Measurements from ENCODE around the gene MRPL37.

Gene MRPL37

DNA sequence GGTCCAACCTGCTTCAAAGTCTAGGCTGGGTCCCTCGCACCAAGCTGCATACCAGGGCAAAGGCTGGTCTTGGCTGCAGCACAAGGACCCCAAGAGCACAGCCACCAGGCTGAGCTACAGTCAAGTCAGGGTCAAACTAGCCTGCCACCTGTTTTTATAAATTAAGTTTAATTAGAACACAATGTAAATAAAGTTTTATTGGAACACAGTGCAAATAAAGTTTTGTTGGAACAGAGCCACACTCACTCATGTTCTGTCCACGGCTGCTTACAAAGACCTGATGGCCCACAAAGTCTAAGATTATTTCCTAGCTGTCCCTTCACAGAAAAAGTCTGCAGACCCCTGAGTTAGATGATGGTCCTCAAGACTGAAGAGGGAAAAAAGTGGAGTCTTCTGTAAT lies 66.2 kb downstream of the MRPL37 start:
- Histone ChIP-seq H4K20me1 (ENCODE audit: control insufficient read depth, insufficient read depth, low read depth, low read length) (no peaks in the 10 kb centered on the region), H3F3A (ENCODE audit: control insufficient read depth, insufficient read depth) (no peaks in the 10 kb centered on the region), H3K4me1 (ENCODE audit: control insufficient read depth, low read length) (no peaks in the 10 kb centered on the region), H3K79me2 (ENCODE audit: control insufficient read depth, low read length) (no peaks in the 10 kb centered on the region), H3K4me2 (ENCODE audit: low read length) (no peak overlapping the region), H3K36me3 (ENCODE audit: control insufficient read depth, low read length) (no peaks in the 10 kb centered on the region), H3K4me3 (ENCODE audit: low read length) (no peak overlapping the region), H3K9me2 (replicated peaks; ENCODE audit: control insufficient read depth, low read length) (no peaks in the 10 kb centered on the region), H3K27me3 (ENCODE audit: control insufficient read depth, low read length) (no peaks in the 10 kb centered on the region), H3K9me3 (ENCODE audit: control insufficient read depth, insufficient read depth, low read length) (no peaks in the 10 kb centered on the region), H3K27ac (ENCODE audit: low read depth, low read length) (no peak overlapping the region)
- TF ChIP-seq EZH2phosphoT487 (IDR thresholded peaks at IDR 0.05; ENCODE audit: borderline replicate concordance, low read length): no peak
- TF ChIP-seq, protein P1, sequence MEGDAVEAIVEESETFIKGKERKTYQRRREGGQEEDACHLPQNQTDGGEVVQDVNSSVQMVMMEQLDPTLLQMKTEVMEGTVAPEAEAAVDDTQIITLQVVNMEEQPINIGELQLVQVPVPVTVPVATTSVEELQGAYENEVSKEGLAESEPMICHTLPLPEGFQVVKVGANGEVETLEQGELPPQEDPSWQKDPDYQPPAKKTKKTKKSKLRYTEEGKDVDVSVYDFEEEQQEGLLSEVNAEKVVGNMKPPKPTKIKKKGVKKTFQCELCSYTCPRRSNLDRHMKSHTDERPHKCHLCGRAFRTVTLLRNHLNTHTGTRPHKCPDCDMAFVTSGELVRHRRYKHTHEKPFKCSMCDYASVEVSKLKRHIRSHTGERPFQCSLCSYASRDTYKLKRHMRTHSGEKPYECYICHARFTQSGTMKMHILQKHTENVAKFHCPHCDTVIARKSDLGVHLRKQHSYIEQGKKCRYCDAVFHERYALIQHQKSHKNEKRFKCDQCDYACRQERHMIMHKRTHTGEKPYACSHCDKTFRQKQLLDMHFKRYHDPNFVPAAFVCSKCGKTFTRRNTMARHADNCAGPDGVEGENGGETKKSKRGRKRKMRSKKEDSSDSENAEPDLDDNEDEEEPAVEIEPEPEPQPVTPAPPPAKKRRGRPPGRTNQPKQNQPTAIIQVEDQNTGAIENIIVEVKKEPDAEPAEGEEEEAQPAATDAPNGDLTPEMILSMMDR (IDR thresholded peaks at IDR 0.05; ENCODE audit: low read depth, low read length, poor library complexity, severe bottlenecking): no peak

DNA sequence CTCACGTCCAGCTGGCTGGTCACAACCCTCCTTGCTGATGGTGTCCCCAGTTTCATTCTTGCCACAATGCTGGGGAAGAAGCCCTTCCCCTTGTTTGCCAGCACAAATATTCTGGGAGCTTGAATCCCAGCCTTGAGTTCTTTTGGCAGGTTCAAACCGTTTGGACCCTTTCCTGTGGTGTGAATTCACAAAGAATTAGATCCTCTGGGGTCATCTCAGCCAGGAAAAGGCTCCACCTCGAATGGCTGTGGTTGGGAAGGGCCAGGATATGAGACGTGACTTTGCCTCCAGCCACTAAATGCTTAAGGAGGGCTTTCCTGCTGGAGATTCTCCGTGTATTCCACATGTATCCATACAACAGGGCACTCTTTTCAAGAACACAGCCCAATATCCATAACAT lies 66.9 kb downstream of the MRPL37 start:
- H3K4me2 ChIP-seq (ENCODE audit: low read length): no peak overlapping the region
- no peak overlapping the region for H3K4me3 ChIP-seq (ENCODE audit: low read length)
- no peaks in the 10 kb centered on the region for H4K20me1 ChIP-seq (ENCODE audit: control insufficient read depth, insufficient read depth, low read depth, low read length)
- H3K4me1 ChIP-seq (ENCODE audit: control insufficient read depth, low read length): no peaks in the 10 kb centered on the region
- no peak for TF ChIP-seq EZH2phosphoT487 (IDR thresholded peaks at IDR 0.05; ENCODE audit: borderline replicate concordance, low read length)
- TF ChIP-seq, protein P1 (IDR thresholded peaks at IDR 0.05; ENCODE audit: low read depth, low read length, poor library complexity, severe bottlenecking): no peak
- no peaks in the 10 kb centered on the region for H3K79me2 ChIP-seq (ENCODE audit: control insufficient read depth, low read length)
- H3F3A ChIP-seq (ENCODE audit: control insufficient read depth, insufficient read depth): no peaks in the 10 kb centered on the region
- no peaks in the 10 kb centered on the region for H3K9me3 ChIP-seq (ENCODE audit: control insufficient read depth, insufficient read depth, low read length)
- no peak overlapping the region for H3K27ac ChIP-seq (ENCODE audit: low read depth, low read length)
- no peaks in the 10 kb centered on the region for H3K36me3 ChIP-seq (ENCODE audit: control insufficient read depth, low read length)
- no peaks in the 10 kb centered on the region for H3K27me3 ChIP-seq (ENCODE audit: control insufficient read depth, low read length)
- H3K9me2 ChIP-seq (replicated peaks; ENCODE audit: control insufficient read depth, low read length): no peaks in the 10 kb centered on the region
